Adrenal gland (tissue), 12 donors: ENCODE data around the gene CILP. TPM values are rescaled to one million over a fixed set of nuclear protein-coding genes. Genes with fewer than 3 reads are reported as not detected.
A peak's percentile ranks its signal among the peaks of the same experiment; 100 is the strongest.

ENCODE experiments used
- DNase-seq, 7 donors: peaks; one replicate each; pipeline ENCODE4 v3.0.0-alpha.2; 2019 to 2020
- H3K27ac ChIP-seq, 5 donors: fragments of 200-600 bp; sonication (generic) in 4 of 5; 1 replicate in 3 of 5; 2 replicates in 2 of 5; pipeline versions ENCODE4 v1.5.1 to v1.8.0; 2016 to 2020; ENCODE audit warnings: mild to moderate bottlenecking in 1 of 5
- H3K27me3 ChIP-seq: fragments of 200-600 bp; 2 replicates; pipeline ENCODE4 v1.8.0; 2021
- H3K36me3 ChIP-seq, 2 donors: fragments of 200-600 bp; replicated peaks in 1 of 2; 1 replicate in 1 of 2; 2 replicates in 1 of 2; pipeline versions ENCODE4 v1.5.1 to v1.8.0; 2018 to 2022
- H3K4me1 ChIP-seq, 2 donors: fragments of 200-600 bp; replicated peaks in 1 of 2; 1 replicate in 1 of 2; 2 replicates in 1 of 2; pipeline versions ENCODE4 v1.5.1 to v1.8.0; 2018 to 2021
- H3K4me3 ChIP-seq, 4 donors: fragments of 200-600 bp; sonication (generic) in 3 of 4; one replicate each; pipeline ENCODE4 v1.5.1; 2016 to 2018
- H3K9me3 ChIP-seq, 3 donors: fragments of 200-600 bp; sonication (generic) in 1 of 3; replicated peaks in 1 of 3; 1 replicate in 2 of 3; 2 replicates in 1 of 3; pipeline versions ENCODE4 v1.5.1 to v1.8.0; 2016 to 2021
- POLR2A ChIP-seq, 2 donors: fragments of 450-650 bp; IDR thresholded peaks; one replicate each; pipeline ENCODE4 v1.6.1; 2017; ENCODE audit warnings: antibody characterized with exemption in 2 of 2, mild to moderate bottlenecking in 2 of 2, moderate library complexity in 1 of 2
- WGBS, 4 donors: extraction: QIAGEN DNeasy Blood & Tissue Kit in 2 of 4; methylation state at CpG; one replicate each; pipeline versions ENCODE4 v1.1.5 to v1.1.7; 2013 to 2017; 5-methylcytosine and 5-hydroxymethylcytosine counted together
- intact Hi-C, 2 donors: fragments of 100-400 bp; cut with DNase I; formaldehyde crosslinking; loops; one replicate each; pipeline versions ENCODE4 v1.14.1 to v1.15.0; 2022 to 2023
- polyA plus RNA-seq, 3 donors: library from polyadenylated mRNA; stranded (reverse); fragments of 200-250 nt in 2 of 3; fragments of 350-450 nt in 1 of 3; fragmentation: Illumina TruSeq in 1 of 3; extraction: RNeasy Lipid Tissue Mini Kit (QIAGEN cat#74804) in 1 of 3; gene quantifications; one replicate each; pipeline ENCODE4 v1.2.3, GENCODE V29; 2013 to 2014
- total RNA-seq, 9 donors: library from RNA; depleted of rRNA in 4 of 9; stranded (reverse); fragments of >200 nt in 4 of 9; fragments of 120-200 nt in 1 of 9; fragmentation: NEBNext Ultra II Directional in 1 of 9; extraction: Animal tissue kit (Norgen Biotek cat#: 25700) in 1 of 9; gene quantifications; one replicate each; pipeline versions ENCODE4 v1.1.0 to v1.2.4, GENCODE V29; 2013 to 2023
- TF ChIP-seq, protein P1 (sequence below), 6 experiments: fragments of 450-650 bp in 4 of 6; fragments of 200-600 bp in 2 of 6; sonication (generic) in 1 of 6; IDR thresholded peaks; 1 replicate in 5 of 6; 2 replicates in 1 of 6; pipeline versions ENCODE4 v1.5.1 to v1.8.0; 2016 to 2021; ENCODE audit warnings: antibody characterized with exemption in 6 of 6, mild to moderate bottlenecking in 2 of 6, moderate library complexity in 1 of 6
- donor health status: healthy with polysubstance abuse.
- donor health status: Bipolar disorder and iron deficiency.
- donor health status: DM: yes; HTN: yes; CAD: no.
- donor health status: DM: no; HTN: no; CAD: no.
- donor health status: DM: no; HTN: no; CAD: no.
- donor health status: DM: yes; HTN: yes; CAD: no.

The CILP gene
- total and polyA plus RNA-seq, 12 donors, result 0.39 to 2.7 (median 0.96) TPM

DNA sequence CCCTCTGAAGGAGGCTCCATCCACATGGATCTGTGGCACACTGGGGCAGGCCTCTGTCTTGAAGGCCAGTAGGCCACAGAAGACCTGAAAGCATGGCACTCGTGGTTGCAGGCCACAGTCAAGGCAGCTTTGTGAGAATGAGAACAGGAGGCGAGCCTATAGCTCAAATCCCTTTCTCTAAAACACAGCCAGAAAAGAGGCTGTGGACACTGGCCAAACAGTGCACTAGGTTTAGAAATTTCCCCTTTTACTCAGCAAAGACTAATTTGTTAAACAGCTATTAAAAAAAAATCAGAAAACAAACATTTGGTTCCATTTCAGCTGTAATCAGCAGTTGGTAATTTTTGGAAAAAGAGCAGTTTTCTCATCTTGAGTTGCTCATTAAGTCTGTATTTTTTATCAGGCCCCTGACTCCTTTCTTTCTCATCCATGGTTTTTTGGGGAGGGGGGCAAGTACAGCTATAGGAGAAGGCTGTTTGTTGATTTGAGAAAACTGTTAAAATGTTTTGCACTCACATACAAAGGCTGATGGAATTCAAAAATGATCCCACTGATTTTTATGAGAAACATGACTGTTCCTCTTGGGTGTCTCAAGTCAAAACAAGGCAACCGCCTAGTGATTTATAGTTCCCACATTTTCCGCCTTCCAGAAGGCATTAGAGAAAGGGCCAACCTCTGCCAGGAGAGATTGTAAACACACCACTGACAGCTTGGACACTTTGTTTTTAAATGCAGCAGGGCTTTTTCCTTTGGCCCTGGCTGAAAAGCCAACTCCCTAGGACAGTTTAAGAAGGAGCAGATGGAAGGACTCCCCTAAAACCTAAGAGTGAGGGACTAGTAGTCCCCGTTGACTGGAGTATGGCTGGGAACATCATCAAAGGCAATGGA lies 47.3 kb upstream of the CILP start:
- Histone ChIP-seq H3K4me3 (no peak overlapping the region), H3K27ac (peak overlapping the region in 2 of 5 donors; percentile 53 to 67)
- intact Hi-C loops, result no loop called here

DNA sequence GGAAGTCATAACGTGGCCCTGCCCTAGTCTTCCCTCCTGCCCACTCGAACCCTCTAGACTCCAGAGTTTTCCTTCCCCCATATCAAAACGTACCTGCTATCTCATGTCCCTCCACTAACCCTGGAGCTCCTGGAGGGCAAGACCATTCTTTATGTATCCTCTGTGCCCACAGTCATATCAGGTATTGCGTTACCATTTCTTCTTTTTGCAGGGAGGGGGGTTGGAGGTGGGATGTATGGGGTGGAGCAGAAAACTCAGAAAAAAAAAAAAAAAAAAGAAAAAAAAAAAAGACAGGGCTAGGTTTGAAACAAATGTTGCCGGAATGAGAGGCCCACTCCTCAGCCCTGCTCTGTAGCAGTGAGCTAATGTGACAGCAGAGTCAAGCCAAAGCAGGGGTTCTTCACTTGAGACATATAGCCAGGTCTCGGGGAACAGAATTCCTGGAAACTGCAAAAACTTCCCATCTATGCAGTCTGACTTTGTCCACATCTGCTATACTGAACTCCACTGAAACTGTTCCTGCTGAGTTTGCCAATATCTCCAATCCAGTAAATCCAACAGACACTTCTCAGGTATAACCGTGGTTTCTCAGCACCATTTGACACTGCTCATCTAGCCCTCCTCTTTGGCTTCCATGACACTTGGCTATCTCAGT lies 44.3 kb upstream of the CILP start:
- Histone ChIP-seq H3K27ac (no peak overlapping the region), H3K27me3 (no peaks in the 10 kb centered on the region), H3K4me1 (peaks cover 0 to 10% of the 10 kb centered on the region in 2 donors), H3K4me3 (no peak overlapping the region), H3K9me3 (no peaks in the 10 kb centered on the region), H3K36me3 (peaks cover 0 to 26% of the 10 kb centered on the region in 2 donors)
- intact Hi-C loops, result no loop called here
- whole genome bisulfite sequencing, 4 donors, result 90 to 95% (median 92%) methylated on average over 7 of the region's 7 CpGs
- no peak for DNase-seq
- no peak for TF ChIP-seq POLR2A (IDR thresholded peaks at IDR 0.05)
- TF ChIP-seq, protein P1, sequence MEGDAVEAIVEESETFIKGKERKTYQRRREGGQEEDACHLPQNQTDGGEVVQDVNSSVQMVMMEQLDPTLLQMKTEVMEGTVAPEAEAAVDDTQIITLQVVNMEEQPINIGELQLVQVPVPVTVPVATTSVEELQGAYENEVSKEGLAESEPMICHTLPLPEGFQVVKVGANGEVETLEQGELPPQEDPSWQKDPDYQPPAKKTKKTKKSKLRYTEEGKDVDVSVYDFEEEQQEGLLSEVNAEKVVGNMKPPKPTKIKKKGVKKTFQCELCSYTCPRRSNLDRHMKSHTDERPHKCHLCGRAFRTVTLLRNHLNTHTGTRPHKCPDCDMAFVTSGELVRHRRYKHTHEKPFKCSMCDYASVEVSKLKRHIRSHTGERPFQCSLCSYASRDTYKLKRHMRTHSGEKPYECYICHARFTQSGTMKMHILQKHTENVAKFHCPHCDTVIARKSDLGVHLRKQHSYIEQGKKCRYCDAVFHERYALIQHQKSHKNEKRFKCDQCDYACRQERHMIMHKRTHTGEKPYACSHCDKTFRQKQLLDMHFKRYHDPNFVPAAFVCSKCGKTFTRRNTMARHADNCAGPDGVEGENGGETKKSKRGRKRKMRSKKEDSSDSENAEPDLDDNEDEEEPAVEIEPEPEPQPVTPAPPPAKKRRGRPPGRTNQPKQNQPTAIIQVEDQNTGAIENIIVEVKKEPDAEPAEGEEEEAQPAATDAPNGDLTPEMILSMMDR (IDR thresholded peaks at IDR 0.05), result no peak

More for the DNA sequence above, 47.3 kb upstream of the CILP start:
- Histone ChIP-seq H3K27me3 (no peaks in the 10 kb centered on the region), H3K36me3 (peaks cover 0 to 40% of the 10 kb centered on the region in 2 donors), H3K9me3 (no peaks in the 10 kb centered on the region), H3K4me1 (peaks cover 0 to 10% of the 10 kb centered on the region in 2 donors)
- DNase-seq, result peak in 1 of 7 donors; percentile 38
- WGBS, 4 donors, result 65 to 73% (median 71%) methylated on average over 5 of the region's 5 CpGs
- TF ChIP-seq, protein P1 (IDR thresholded peaks at IDR 0.05), result no peak
- no peak for TF ChIP-seq POLR2A (IDR thresholded peaks at IDR 0.05)

DNA sequence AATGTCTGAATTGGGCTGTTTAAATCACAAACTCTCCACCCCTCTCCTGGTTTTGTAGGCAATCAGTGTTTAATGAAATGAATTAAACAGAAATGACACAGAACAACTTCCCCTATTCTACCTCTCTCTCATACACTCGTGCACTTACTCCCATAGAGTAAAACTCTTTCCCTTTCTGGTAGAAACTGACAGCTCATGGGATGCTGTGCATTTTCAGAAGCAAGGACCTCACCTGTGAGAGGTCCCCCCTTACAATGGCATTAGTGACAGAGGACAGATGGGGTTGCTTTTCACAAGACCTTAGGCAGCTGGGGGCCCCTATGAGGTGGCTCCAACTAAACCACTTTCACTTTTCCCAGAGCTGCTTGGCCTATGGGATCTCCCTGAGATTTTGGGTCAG lies 43.5 kb upstream of the CILP start:
- intact Hi-C loops, result no loop called here
- Histone ChIP-seq H3K4me1 (peaks cover 0 to 10% of the 10 kb centered on the region in 2 donors), H3K36me3 (peaks cover 0 to 18% of the 10 kb centered on the region in 2 donors), H3K27ac (no peak overlapping the region), H3K4me3 (no peak overlapping the region), H3K9me3 (no peaks in the 10 kb centered on the region), H3K27me3 (no peaks in the 10 kb centered on the region)
- DNase-seq, result no peak
- 84 to 95% (median 88%) methylated on average over 1 of the region's 1 CpG for WGBS, 4 donors
- no peak for TF ChIP-seq POLR2A (IDR thresholded peaks at IDR 0.05)
- TF ChIP-seq, protein P1 (IDR thresholded peaks at IDR 0.05), result no peak

DNA sequence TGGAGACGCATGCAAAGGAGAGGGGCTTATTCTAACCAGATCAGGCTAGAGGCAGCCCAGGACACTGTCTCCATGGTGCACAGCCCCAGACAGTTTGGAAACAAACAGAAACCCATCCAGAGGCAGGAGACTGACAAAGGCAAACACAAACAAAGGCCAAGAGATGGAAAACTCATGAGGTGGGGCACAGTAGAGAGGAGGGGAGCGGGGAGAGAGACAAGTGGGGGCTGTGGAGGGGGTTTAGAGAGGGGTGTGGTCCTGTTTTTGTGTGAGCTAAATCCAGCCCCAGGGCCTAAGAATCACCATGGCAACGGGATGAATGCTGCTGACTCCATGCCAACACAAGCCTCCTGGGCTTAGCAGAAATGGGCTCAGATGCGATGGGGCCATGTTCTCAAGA lies 43.1 kb upstream of the CILP start:
- intact Hi-C loops, result no loop called here
- no peak for DNase-seq
- Histone ChIP-seq H3K27ac (no peak overlapping the region), H3K9me3 (no peaks in the 10 kb centered on the region), H3K4me3 (no peak overlapping the region), H3K36me3 (peaks cover 0 to 14% of the 10 kb centered on the region in 2 donors), H3K27me3 (no peaks in the 10 kb centered on the region), H3K4me1 (peaks cover 0 to 10% of the 10 kb centered on the region in 2 donors)
- TF ChIP-seq POLR2A (IDR thresholded peaks at IDR 0.05), result no peak
- TF ChIP-seq, protein P1 (IDR thresholded peaks at IDR 0.05), result no peak
- 56 to 68% (median 59%) methylated on average over 4 of the region's 4 CpGs for WGBS, 4 donors
